Uterus (tissue), 4 donors: ENCODE results near the gene NAGPA. TPM values are rescaled to one million over a fixed set of nuclear protein-coding genes. Genes with fewer than 3 reads are reported as not detected.

ENCODE experiments used
- DNase-seq, 2 donors: peaks; one replicate each; pipeline ENCODE4 v3.0.0-alpha.2; 2019 to 2020
- H3K27ac ChIP-seq, 2 donors: fragments of 200-600 bp; sonication (generic); 1 replicate in 1 of 2; 2 replicates in 1 of 2; pipeline ENCODE4 v1.5.1; 2016 to 2018
- H3K27me3 ChIP-seq, 2 donors: fragments of 200-600 bp; sonication (generic); one replicate each; pipeline ENCODE4 v1.5.1; 2018 to 2019; ENCODE audit warnings: control low read depth in 1 of 2
- H3K36me3 ChIP-seq, 2 donors: fragments of 200-600 bp; sonication (generic); one replicate each; pipeline ENCODE4 v1.5.1; 2019; ENCODE audit warnings: control low read depth in 1 of 2
- H3K4me1 ChIP-seq, 2 donors: fragments of 200-600 bp; sonication (generic); one replicate each; pipeline ENCODE4 v1.5.1; 2018 to 2019; ENCODE audit warnings: control low read depth in 1 of 2
- H3K4me3 ChIP-seq, 2 donors: fragments of 200-600 bp; sonication (generic); 1 replicate in 1 of 2; 2 replicates in 1 of 2; pipeline ENCODE4 v1.5.1; 2018 to 2019; ENCODE audit warnings: mild to moderate bottlenecking in 1 of 2
- H3K9me3 ChIP-seq, 2 donors: fragments of 200-600 bp; sonication (generic); one replicate each; pipeline ENCODE4 v1.5.1; 2019; ENCODE audit warnings: control low read depth in 1 of 2
- POLR2A ChIP-seq, 2 donors: fragments of 450-650 bp; IDR thresholded peaks; one replicate each; pipeline ENCODE4 v1.6.1; 2016; ENCODE audit warnings: antibody characterized with exemption in 2 of 2, mild to moderate bottlenecking in 1 of 2, moderate library complexity in 1 of 2
- intact Hi-C: fragments of 100-400 bp; cut with DNase I; formaldehyde crosslinking; loops from one replicate; pipeline ENCODE4 v1.15.1; 2023; ENCODE audit warnings: low total_unique reads
- total RNA-seq, 4 donors: library from RNA; depleted of rRNA in 3 of 4; stranded (reverse); fragments of >200 nt in 3 of 4; gene quantifications; one replicate each; pipeline versions ENCODE4 v1.1.0 to v1.2.4, GENCODE V29; 2014 to 2023
- TF ChIP-seq, protein P1 (sequence below), 4 experiments: fragments of 200-600 bp in 2 of 4; fragments of 450-650 bp in 2 of 4; sonication (generic) in 2 of 4; IDR thresholded peaks; one replicate each; pipeline ENCODE4 v1.5.1; 2016 to 2019; ENCODE audit warnings: antibody characterized with exemption in 4 of 4, mild to moderate bottlenecking in 2 of 4, moderate library complexity in 1 of 4
- donor health status: DM: yes; HTN: yes; CAD: no.

NAGPA gene
- total RNA-seq, 4 donors from 2014 or later = 0.29 to 11.3 (median 8.2) TPM

DNA sequence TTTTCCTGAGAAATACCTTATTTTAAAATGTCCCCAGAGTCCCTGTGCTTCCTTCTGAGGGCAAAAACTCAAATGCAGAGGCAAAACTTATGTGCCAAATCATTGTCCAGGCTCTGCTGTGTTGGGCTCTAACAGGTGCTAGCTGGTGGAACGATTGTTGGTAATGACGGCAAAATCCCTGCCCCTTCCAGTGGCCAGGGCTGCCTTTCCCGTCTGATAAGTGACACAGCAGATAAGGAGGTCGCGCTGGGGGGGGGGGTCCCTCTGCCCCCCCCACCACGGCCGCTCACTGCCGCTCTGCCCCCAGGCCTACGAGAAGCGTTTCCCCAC lies 46.5 kb downstream of the NAGPA start:
- intact Hi-C loops = no loop called here
- Histone ChIP-seq H3K27me3 (peaks cover 0 to 31% of the 10 kb centered on the region in 2 donors), H3K27ac (no peak overlapping the region), H3K4me3 (no peak overlapping the region), H3K9me3 (no peaks in the 10 kb centered on the region), H3K36me3 (no peaks in the 10 kb centered on the region), H3K4me1 (no peaks in the 10 kb centered on the region)
- no peak for DNase-seq
- no peak for TF ChIP-seq POLR2A (IDR thresholded peaks at IDR 0.05)
- TF ChIP-seq, protein P1, sequence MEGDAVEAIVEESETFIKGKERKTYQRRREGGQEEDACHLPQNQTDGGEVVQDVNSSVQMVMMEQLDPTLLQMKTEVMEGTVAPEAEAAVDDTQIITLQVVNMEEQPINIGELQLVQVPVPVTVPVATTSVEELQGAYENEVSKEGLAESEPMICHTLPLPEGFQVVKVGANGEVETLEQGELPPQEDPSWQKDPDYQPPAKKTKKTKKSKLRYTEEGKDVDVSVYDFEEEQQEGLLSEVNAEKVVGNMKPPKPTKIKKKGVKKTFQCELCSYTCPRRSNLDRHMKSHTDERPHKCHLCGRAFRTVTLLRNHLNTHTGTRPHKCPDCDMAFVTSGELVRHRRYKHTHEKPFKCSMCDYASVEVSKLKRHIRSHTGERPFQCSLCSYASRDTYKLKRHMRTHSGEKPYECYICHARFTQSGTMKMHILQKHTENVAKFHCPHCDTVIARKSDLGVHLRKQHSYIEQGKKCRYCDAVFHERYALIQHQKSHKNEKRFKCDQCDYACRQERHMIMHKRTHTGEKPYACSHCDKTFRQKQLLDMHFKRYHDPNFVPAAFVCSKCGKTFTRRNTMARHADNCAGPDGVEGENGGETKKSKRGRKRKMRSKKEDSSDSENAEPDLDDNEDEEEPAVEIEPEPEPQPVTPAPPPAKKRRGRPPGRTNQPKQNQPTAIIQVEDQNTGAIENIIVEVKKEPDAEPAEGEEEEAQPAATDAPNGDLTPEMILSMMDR (IDR thresholded peaks at IDR 0.05) = no peak

DNA sequence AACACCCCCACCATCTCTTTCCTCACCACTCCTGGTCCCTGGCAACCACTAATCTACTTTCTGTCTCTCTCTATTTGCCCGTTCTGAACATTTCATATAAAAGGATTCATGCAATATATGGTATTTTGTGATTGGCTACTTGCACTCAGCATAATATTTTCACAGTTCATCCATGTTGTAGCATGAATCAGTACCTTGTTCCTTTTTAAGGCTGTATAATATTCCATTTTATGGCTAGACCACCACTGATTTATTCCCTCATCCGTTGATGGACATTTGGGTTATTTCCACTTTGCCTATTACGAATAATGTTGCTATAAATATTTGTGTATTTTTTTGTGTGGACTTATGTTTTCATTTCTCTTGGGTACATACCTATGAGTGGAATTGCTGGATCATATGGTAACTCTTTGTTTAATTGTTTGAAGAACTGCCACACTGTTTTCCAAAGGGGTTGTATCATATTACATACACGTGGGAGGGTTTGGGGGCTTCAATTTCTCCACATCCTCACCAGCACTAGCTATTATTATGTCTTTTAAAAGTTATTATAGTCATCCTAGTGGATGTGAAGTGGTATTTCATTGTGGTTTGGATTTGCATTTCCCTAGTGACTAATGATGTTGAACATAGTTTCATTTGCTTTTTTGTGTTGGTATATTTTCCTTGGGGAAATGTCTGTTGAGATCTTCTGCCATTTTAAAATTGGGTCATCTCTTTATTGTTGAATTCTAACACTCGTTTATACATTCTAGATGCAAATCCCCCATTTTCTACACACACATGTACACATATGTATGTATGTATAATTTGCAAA lies 49.4 kb downstream of the NAGPA start:
- peaks cover 0 to 18% of the 10 kb centered on the region in 2 donors for H3K27me3 ChIP-seq
- H3K36me3 ChIP-seq = no peaks in the 10 kb centered on the region
- TF ChIP-seq, protein P1 (IDR thresholded peaks at IDR 0.05) = no peak
- TF ChIP-seq POLR2A (IDR thresholded peaks at IDR 0.05) = no peak
- H3K9me3 ChIP-seq = no peaks in the 10 kb centered on the region
- no peak overlapping the region for H3K27ac ChIP-seq
- H3K4me3 ChIP-seq = no peak overlapping the region
- DNase-seq = no peak
- intact Hi-C loops = no loop called here
- H3K4me1 ChIP-seq = no peaks in the 10 kb centered on the region

DNA sequence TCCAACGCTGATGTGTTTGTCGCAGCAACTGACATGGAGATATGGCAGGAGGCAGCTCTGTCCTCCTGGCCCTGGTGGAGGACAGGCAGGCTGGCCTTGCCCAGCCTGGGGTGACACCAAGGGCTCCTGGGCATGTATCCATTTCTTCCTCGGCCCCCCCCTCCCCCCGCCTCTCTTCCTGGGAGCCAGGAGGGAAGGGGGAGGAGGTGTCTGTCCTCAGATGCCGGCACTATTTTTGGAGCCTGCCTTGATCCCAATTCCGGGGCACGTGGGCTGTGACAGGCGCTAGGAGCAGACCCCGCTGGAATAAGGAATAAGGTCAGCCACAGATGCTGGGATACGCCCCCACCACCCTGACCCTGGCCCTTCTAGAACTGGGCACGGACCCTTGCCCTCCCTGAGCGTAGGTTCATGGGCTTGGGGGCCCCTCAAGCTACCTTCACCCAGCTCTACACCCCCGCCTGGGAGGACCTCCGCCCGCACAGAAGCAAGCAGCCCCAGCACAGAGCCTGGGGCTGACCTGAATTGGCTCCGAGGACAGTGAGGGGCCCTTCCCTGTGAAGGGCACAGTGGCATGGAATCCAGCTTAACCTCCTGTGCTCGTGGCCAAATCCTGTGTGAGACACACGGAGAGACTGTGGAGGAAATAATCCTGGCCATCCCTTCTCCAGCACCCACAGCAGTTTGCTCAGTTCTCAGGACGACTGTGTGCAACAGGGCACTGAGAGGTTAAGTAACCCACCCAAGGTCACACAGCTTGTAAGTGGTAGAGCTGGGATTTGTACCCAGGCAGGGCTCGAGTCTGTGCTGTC lies 51.5 kb downstream of the NAGPA start:
- intact Hi-C loops = no loop called here
- H3K4me3 ChIP-seq = no peak overlapping the region
- H3K4me1 ChIP-seq = no peaks in the 10 kb centered on the region
- TF ChIP-seq, protein P1 (IDR thresholded peaks at IDR 0.05) = no peak
- TF ChIP-seq POLR2A (IDR thresholded peaks at IDR 0.05) = no peak
- H3K36me3 ChIP-seq = no peaks in the 10 kb centered on the region
- no peak for DNase-seq
- no peaks in the 10 kb centered on the region for H3K9me3 ChIP-seq
- H3K27me3 ChIP-seq = no peaks in the 10 kb centered on the region
- H3K27ac ChIP-seq = no peak overlapping the region

GRCh38 chr16:4981473-4981872 lies 52.3 kb downstream of the NAGPA start:
- Histone ChIP-seq H3K9me3 (no peaks in the 10 kb centered on the region), H3K4me3 (no peak overlapping the region), H3K27ac (no peak overlapping the region), H3K36me3 (no peaks in the 10 kb centered on the region), H3K27me3 (no peaks in the 10 kb centered on the region), H3K4me1 (no peaks in the 10 kb centered on the region)
- TF ChIP-seq, protein P1 (IDR thresholded peaks at IDR 0.05) = no peak
- TF ChIP-seq POLR2A (IDR thresholded peaks at IDR 0.05) = no peak
- intact Hi-C loops = no loop called here
- no peak for DNase-seq

GRCh38 chr16:4980691-4981090 lies 53.0 kb downstream of the NAGPA start:
- Histone ChIP-seq H3K4me1 (no peaks in the 10 kb centered on the region), H3K36me3 (no peaks in the 10 kb centered on the region), H3K9me3 (no peaks in the 10 kb centered on the region), H3K4me3 (no peak overlapping the region), H3K27me3 (no peaks in the 10 kb centered on the region), H3K27ac (no peak overlapping the region)
- TF ChIP-seq POLR2A (IDR thresholded peaks at IDR 0.05) = no peak
- TF ChIP-seq, protein P1 (IDR thresholded peaks at IDR 0.05) = no peak
- intact Hi-C loops = no loop called here
- no peak for DNase-seq
